Measurements from ENCODE around the gene DNMBP.
"Not testable (repeated sequence)": the region's sequence is repeated elsewhere in the genome, so short reads cannot be mapped to it uniquely, and the experiment has no call there.

DNA sequence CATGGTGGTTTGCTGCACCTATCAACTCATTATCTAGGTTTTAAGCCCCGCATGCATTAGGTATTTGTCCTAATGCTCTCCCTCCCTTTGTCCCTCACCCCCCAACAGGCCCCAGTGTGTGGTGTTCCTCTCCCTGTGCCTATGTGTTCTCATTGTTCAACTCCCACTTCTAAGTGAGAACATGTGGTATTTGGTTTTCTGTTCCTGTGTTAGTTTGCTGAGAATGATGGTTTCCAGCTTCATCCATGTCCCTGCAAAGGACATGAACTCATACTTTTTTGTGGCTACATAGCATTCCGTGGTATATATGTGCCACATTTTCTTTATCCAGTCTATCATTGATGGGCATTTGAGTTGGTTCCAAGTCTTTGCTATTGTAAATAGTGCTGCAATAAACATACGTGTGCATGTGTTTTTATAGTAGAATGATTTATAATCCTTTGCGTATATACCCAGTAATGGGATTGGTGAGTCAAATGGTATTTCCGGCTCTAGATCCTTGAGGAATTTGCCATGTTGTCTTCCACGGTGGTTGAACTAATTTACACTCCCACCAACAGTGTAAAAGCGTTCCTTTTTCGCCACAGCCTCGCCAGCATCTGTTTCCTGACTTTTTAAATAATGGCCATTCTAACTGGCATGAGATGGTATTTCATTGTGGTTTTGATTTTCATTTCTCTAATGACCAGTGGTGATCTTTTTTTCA lies 146.1 kb downstream of the DNMBP start:
- not testable (repeated sequence) for TF ChIP-seq RXRA (IDR thresholded peaks at IDR 0.05; ENCODE audit: insufficient read depth, low read depth, low read length); EZH2 (IDR thresholded peaks at IDR 0.05; ENCODE audit: low read depth, low read length, severe bottlenecking); GABPA (IDR thresholded peaks at IDR 0.05; ENCODE audit: borderline replicate concordance, insufficient read depth, low read length); KDM5A (IDR thresholded peaks at IDR 0.05; ENCODE audit: low read length); PHF8 (conservative IDR thresholded peaks at IDR 0.05; ENCODE audit: low read depth, low read length); POLR2A (IDR thresholded peaks at IDR 0.05; ENCODE audit: control extremely low read depth in 1 of 2, low read depth in 2 of 2, low read length in 2 of 2); JUND (IDR thresholded peaks at IDR 0.05; ENCODE audit: low read length); RFX5 (IDR thresholded peaks at IDR 0.05; ENCODE audit: borderline replicate concordance, low read depth, low read length); RAD21 (IDR thresholded peaks at IDR 0.05 in 1 of 2, conservative IDR thresholded peaks at IDR 0.05 in 1 of 2; ENCODE audit: low read depth in 2 of 2, low read length in 2 of 2); GTF2F1 (IDR thresholded peaks at IDR 0.05; ENCODE audit: borderline replicate concordance, low read depth, low read length); BRCA1 (IDR thresholded peaks at IDR 0.05; ENCODE audit: low read depth, low read length); SUZ12 (IDR thresholded peaks at IDR 0.05; ENCODE audit: low read length)
- TF ChIP-seq, protein P1, sequence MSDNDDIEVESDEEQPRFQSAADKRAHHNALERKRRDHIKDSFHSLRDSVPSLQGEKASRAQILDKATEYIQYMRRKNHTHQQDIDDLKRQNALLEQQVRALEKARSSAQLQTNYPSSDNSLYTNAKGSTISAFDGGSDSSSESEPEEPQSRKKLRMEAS (IDR thresholded peaks at IDR 0.05) = not testable (repeated sequence)
- TF ChIP-seq, protein P2, sequence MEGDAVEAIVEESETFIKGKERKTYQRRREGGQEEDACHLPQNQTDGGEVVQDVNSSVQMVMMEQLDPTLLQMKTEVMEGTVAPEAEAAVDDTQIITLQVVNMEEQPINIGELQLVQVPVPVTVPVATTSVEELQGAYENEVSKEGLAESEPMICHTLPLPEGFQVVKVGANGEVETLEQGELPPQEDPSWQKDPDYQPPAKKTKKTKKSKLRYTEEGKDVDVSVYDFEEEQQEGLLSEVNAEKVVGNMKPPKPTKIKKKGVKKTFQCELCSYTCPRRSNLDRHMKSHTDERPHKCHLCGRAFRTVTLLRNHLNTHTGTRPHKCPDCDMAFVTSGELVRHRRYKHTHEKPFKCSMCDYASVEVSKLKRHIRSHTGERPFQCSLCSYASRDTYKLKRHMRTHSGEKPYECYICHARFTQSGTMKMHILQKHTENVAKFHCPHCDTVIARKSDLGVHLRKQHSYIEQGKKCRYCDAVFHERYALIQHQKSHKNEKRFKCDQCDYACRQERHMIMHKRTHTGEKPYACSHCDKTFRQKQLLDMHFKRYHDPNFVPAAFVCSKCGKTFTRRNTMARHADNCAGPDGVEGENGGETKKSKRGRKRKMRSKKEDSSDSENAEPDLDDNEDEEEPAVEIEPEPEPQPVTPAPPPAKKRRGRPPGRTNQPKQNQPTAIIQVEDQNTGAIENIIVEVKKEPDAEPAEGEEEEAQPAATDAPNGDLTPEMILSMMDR (IDR thresholded peaks at IDR 0.05; ENCODE audit: control extremely low read depth in 1 of 3, insufficient read depth in 1 of 3, low read depth in 1 of 3, low read length in 3 of 3) = not testable (repeated sequence)

Data from H1 (cell line).